ENCODE data around the gene GHSR. TPM values are rescaled to one million over a fixed set of nuclear protein-coding genes. Genes with fewer than 3 reads are reported as not detected.

GHSR gene
- total RNA-seq, 1 donor from 2014 or later: 0.82 TPM

- peak; percentile 10 for FAIRE-seq
- no peak for DNase-seq (ENCODE audit: low spot score in 2 of 2)
Observed at GRCh38 chr3:172441581-172441980, 6.7 kb downstream of the GHSR start.

GRCh38 chr3:172438186-172438585, 10.1 kb downstream of the GHSR start:
- FAIRE-seq (no peak), DNase-seq (ENCODE audit: low spot score in 2 of 2) (no peak)

- FAIRE-seq: no peak
Observed at GRCh38 chr3:172437713-172438112, 10.5 kb downstream of the GHSR start.

GRCh38 chr3:172415323-172415722, 32.9 kb downstream of the GHSR start:
- FAIRE-seq (no peak), DNase-seq (ENCODE audit: low spot score in 2 of 2) (no peak)

More at GRCh38 chr3:172437713-172438112, 10.5 kb downstream of the GHSR start:
- no peak for DNase-seq (ENCODE audit: low spot score in 2 of 2)

- FAIRE-seq (no peak), DNase-seq (ENCODE audit: low spot score in 2 of 2) (no peak)
Observed at GRCh38 chr3:172411478-172411947, 36.7 kb downstream of the GHSR start.

- DNase-seq (ENCODE audit: low spot score in 2 of 2) (no peak), FAIRE-seq (no peak)
Observed at GRCh38 chr3:172410702-172411477, 37.4 kb downstream of the GHSR start.

- FAIRE-seq (no peak), DNase-seq (ENCODE audit: low spot score in 2 of 2) (no peak)
Observed at GRCh38 chr3:172407872-172408271, 40.4 kb downstream of the GHSR start.

GRCh38 chr3:172405914-172406313, 42.3 kb downstream of the GHSR start:
- no peak for FAIRE-seq
- no peak for DNase-seq (ENCODE audit: low spot score in 2 of 2)

GRCh38 chr3:172404237-172404962, 43.9 kb downstream of the GHSR start:
- no peak for DNase-seq (ENCODE audit: low spot score in 2 of 2)
- no peak for FAIRE-seq

- no peak for DNase-seq (ENCODE audit: low spot score in 2 of 2)
- no peak for FAIRE-seq
Observed at GRCh38 chr3:172402892-172403643, 45.2 kb downstream of the GHSR start.

- FAIRE-seq (no peak), DNase-seq (ENCODE audit: low spot score in 2 of 2) (no peak)
Observed at GRCh38 chr3:172402090-172402489, 46.2 kb downstream of the GHSR start.

GRCh38 chr3:172398484-172398883, 49.8 kb downstream of the GHSR start:
- FAIRE-seq: no peak

GRCh38 chr3:172397716-172398405, 50.4 kb downstream of the GHSR start:
- FAIRE-seq: no peak
- DNase-seq (ENCODE audit: low spot score in 2 of 2): no peak

More at GRCh38 chr3:172398484-172398883, 49.8 kb downstream of the GHSR start:
- no peak for DNase-seq (ENCODE audit: low spot score in 2 of 2)

- DNase-seq (ENCODE audit: low spot score in 2 of 2) (no peak), FAIRE-seq (no peak)
Observed at GRCh38 chr3:172396400-172396799, 51.9 kb downstream of the GHSR start.

- DNase-seq (ENCODE audit: low spot score in 2 of 2) (no peak), FAIRE-seq (no peak)
Observed at GRCh38 chr3:172394692-172395091, 53.6 kb downstream of the GHSR start.

Other genes starting within 250 kb of the GHSR start
- 2.9 TPM for gene TNFSF10, start 75.0 kb upstream of the GHSR start, total RNA-seq

Measured in frontal cortex (tissue), 4 donors.